WTC11 (cell line): ENCODE measurements around the gene ACSL1. TPM values are rescaled to one million over a fixed set of nuclear protein-coding genes. Genes with fewer than 3 reads are reported as not detected.

Experiments used
- ATAC-seq: fragments of 200-7000 bp; cut with Tn5 transposase; 2 replicates; pipeline ENCODE4 v1.10.0; 2021; ENCODE audit warnings: mild to moderate bottlenecking, moderate library complexity
- CTCF ChIA-PET: fragments of 300-600 bp; sonication (Branson Sonifier 250); formaldehyde crosslinking; loops from one replicate; lab custom pipeline; 2021; ENCODE audit warnings: antibody characterized with exemption; lab: Charles Lee
- POLR2A ChIA-PET: fragments of 350-600 bp; sonication (Branson Sonifier 250); formaldehyde crosslinking; loops from one replicate; lab custom pipeline; 2021; ENCODE audit warnings: antibody characterized with exemption; lab: Charles Lee
- DNase-seq: peaks from one replicate; pipeline ENCODE4 v3.0.0; 2021; ENCODE audit warnings: low spot score
- H3K27ac Mint-ChIP-seq: 2 replicates; pipeline ENCODE4 v1.8.0; 2021; ENCODE audit warnings: mixed read lengths
- H3K27me3 Mint-ChIP-seq: 2 replicates; pipeline ENCODE4 v1.8.0; 2021; ENCODE audit warnings: low read depth, mild to moderate bottlenecking, moderate library complexity, mixed read lengths
- H3K36me3 Mint-ChIP-seq: 2 replicates; pipeline ENCODE4 v1.8.0; 2021; ENCODE audit warnings: mixed read lengths
- H3K4me1 Mint-ChIP-seq: 2 replicates; pipeline ENCODE4 v1.8.0; 2022; ENCODE audit warnings: mixed read lengths
- H3K4me3 Mint-ChIP-seq: 2 replicates; pipeline ENCODE4 v1.8.0; 2021; ENCODE audit warnings: mild to moderate bottlenecking, moderate library complexity, mixed read lengths
- H3K9me3 Mint-ChIP-seq: 2 replicates; pipeline ENCODE4 v1.8.0; 2021; ENCODE audit warnings: mixed read lengths
- AR ChIP-seq: fragments of 250-450 bp; sonication (Bioruptor Pico); IDR thresholded peaks from 2 replicates; pipeline ENCODE4 v1.9.0; 2021; ENCODE audit warnings: mild to moderate bottlenecking
- ATF2 ChIP-seq: sonication (generic); formaldehyde crosslinking; IDR thresholded peaks from 2 replicates; pipeline ENCODE4 v1.8.1; 2022; ENCODE audit warnings: low read depth, missing genetic modification reagents, borderline replicate concordance
- ERG ChIP-seq: fragments of 250-450 bp; sonication (Bioruptor Pico); IDR thresholded peaks from 2 replicates; pipeline ENCODE4 v1.8.0; 2021; ENCODE audit warnings: mild to moderate bottlenecking
- ESRRA ChIP-seq: sonication (generic); formaldehyde crosslinking; IDR thresholded peaks from 2 replicates; pipeline ENCODE4 v1.8.1; 2022; ENCODE audit warnings: mild to moderate bottlenecking, missing genetic modification reagents, borderline replicate concordance
- ETV6 ChIP-seq: sonication (generic); formaldehyde crosslinking; IDR thresholded peaks from 2 replicates; pipeline ENCODE4 v1.8.1; 2022; ENCODE audit warnings: mild to moderate bottlenecking, missing genetic modification reagents
- HMGA2 ChIP-seq: fragments of 250-450 bp; sonication (Bioruptor Pico); IDR thresholded peaks from 2 replicates; pipeline ENCODE4 v1.4.0; 2021; ENCODE audit warnings: mild to moderate bottlenecking, moderate library complexity
- IRF2 ChIP-seq: sonication (generic); formaldehyde crosslinking; IDR thresholded peaks from 2 replicates; pipeline ENCODE4 v1.8.0; 2022; ENCODE audit warnings: low read depth, missing genetic modification reagents, borderline replicate concordance
- MAX ChIP-seq: sonication (generic); formaldehyde crosslinking; IDR thresholded peaks from 2 replicates; pipeline ENCODE4 v1.8.0; 2022; ENCODE audit warnings: mild to moderate bottlenecking, missing genetic modification reagents
- MXD4 ChIP-seq: fragments of 250-450 bp; sonication (Bioruptor Pico); IDR thresholded peaks from 2 replicates; pipeline ENCODE4 v1.8.0; 2021; ENCODE audit warnings: mild to moderate bottlenecking, moderate library complexity, borderline replicate concordance
- MYBL2 ChIP-seq: sonication (generic); formaldehyde crosslinking; IDR thresholded peaks from 2 replicates; pipeline ENCODE4 v1.8.1; 2023; ENCODE audit warnings: mild to moderate bottlenecking, moderate library complexity, missing genetic modification reagents
- NFE2L1 ChIP-seq: sonication (generic); formaldehyde crosslinking; IDR thresholded peaks from 2 replicates; pipeline ENCODE4 v1.8.1; 2023; ENCODE audit warnings: missing genetic modification reagents
- NR2C2 ChIP-seq: sonication (generic); formaldehyde crosslinking; IDR thresholded peaks from 2 replicates; pipeline ENCODE4 v1.8.0; 2022; ENCODE audit warnings: mild to moderate bottlenecking, missing genetic modification reagents
- PREB ChIP-seq: sonication (generic); formaldehyde crosslinking; IDR thresholded peaks from 2 replicates; pipeline ENCODE4 v1.8.1; 2022; ENCODE audit warnings: mild to moderate bottlenecking, missing genetic modification reagents, moderate library complexity, borderline replicate concordance
- SMAD4 ChIP-seq: sonication (generic); formaldehyde crosslinking; IDR thresholded peaks from 2 replicates; pipeline ENCODE4 v1.8.0; 2022; ENCODE audit warnings: mild to moderate bottlenecking, missing genetic modification reagents
- SOX15 ChIP-seq: fragments of 250-450 bp; sonication (Bioruptor Pico); IDR thresholded peaks from 2 replicates; pipeline ENCODE4 v1.9.0; 2021; ENCODE audit warnings: mild to moderate bottlenecking
- TEAD1 ChIP-seq: sonication (generic); formaldehyde crosslinking; IDR thresholded peaks from 2 replicates; pipeline ENCODE4 v1.8.0; 2022; ENCODE audit warnings: mild to moderate bottlenecking, missing genetic modification reagents
- TP53 ChIP-seq: sonication (generic); formaldehyde crosslinking; IDR thresholded peaks from 2 replicates; pipeline ENCODE4 v1.8.1; 2023; ENCODE audit warnings: mild to moderate bottlenecking, missing genetic modification reagents
- ZMAT4 ChIP-seq: fragments of 250-450 bp; sonication (Bioruptor Pico); IDR thresholded peaks from 2 replicates; pipeline ENCODE4 v1.9.0; 2021; ENCODE audit warnings: mild to moderate bottlenecking
- ZNF121 ChIP-seq: sonication (generic); formaldehyde crosslinking; IDR thresholded peaks from 2 replicates; pipeline ENCODE4 v1.8.0; 2023; ENCODE audit warnings: missing genetic modification reagents
- ZNF317 ChIP-seq: sonication (generic); formaldehyde crosslinking; IDR thresholded peaks from 2 replicates; pipeline ENCODE4 v1.8.1; 2023; ENCODE audit warnings: low read depth, mild to moderate bottlenecking, moderate library complexity, missing genetic modification reagents, borderline replicate concordance
- ZNF425 ChIP-seq: fragments of 250-450 bp; sonication (Bioruptor Pico); conservative IDR thresholded peaks from 2 replicates; pipeline ENCODE4 v1.9.0; 2021; ENCODE audit warnings: mild to moderate bottlenecking
- ZNF512 ChIP-seq: sonication (generic); formaldehyde crosslinking; IDR thresholded peaks from 2 replicates; pipeline ENCODE4 v1.8.1; 2022; ENCODE audit warnings: missing genetic modification reagents, borderline replicate concordance
- total RNA-seq: library from RNA; stranded (reverse); gene quantifications from 3 replicates; pipeline ENCODE4 v1.2.3, GENCODE V29; 2021

ACSL1 gene
- total RNA-seq, 1 experiment from 2014 or later = 6.6 TPM

- H3K4me3 Mint-ChIP-seq = no peak overlapping the region
- no peak overlapping the region for H3K27ac Mint-ChIP-seq
- ATAC-seq = no peak
- no peak for DNase-seq
- peaks cover 7% of the 10 kb centered on the region for H3K4me1 Mint-ChIP-seq
- no peaks in the 10 kb centered on the region for H3K36me3 Mint-ChIP-seq
- TF ChIP-seq ZNF317 (CRISPR knock-in tag) (no peak), MYBL2 (CRISPR knock-in tag) (no peak), ZNF512 (CRISPR knock-in tag) (no peak), IRF2 (CRISPR knock-in tag) (no peak), MXD4 (CRISPR knock-in tag) (no peak), SOX15 (CRISPR knock-in tag) (no peak), SMAD4 (CRISPR knock-in tag) (no peak), TEAD1 (CRISPR knock-in tag) (no peak), PREB (CRISPR knock-in tag) (no peak), ZNF425 (no peak), ZNF121 (CRISPR knock-in tag) (no peak), ESRRA (CRISPR knock-in tag) (no peak), TP53 (no peak), HMGA2 (CRISPR knock-in tag) (no peak), AR (CRISPR knock-in tag) (no peak), NFE2L1 (CRISPR knock-in tag) (no peak), NR2C2 (CRISPR knock-in tag) (no peak), ERG (CRISPR knock-in tag) (no peak)
- peaks cover 48% of the 10 kb centered on the region for H3K27me3 Mint-ChIP-seq
- no peaks in the 10 kb centered on the region for H3K9me3 Mint-ChIP-seq
- CTCF ChIA-PET = no interaction called here
- POLR2A ChIA-PET = no interaction called here
Measured at GRCh38 chr4:184823014-184823413, 2.8 kb downstream of the ACSL1 start.

- Mint-ChIP-seq H3K27ac (no peak overlapping the region), H3K4me1 (peaks cover 7% of the 10 kb centered on the region), H3K27me3 (peaks cover 42% of the 10 kb centered on the region), H3K4me3 (no peak overlapping the region), H3K9me3 (no peaks in the 10 kb centered on the region), H3K36me3 (no peaks in the 10 kb centered on the region)
- no peak for DNase-seq
- no peak for ATAC-seq
- ChIA-PET POLR2A (no interaction called here), CTCF (no interaction called here)
- TF ChIP-seq MAX (CRISPR knock-in tag) (no peak), PREB (CRISPR knock-in tag) (no peak), ZMAT4 (no peak), ATF2 (CRISPR knock-in tag) (no peak), ETV6 (CRISPR knock-in tag) (no peak), MYBL2 (CRISPR knock-in tag) (no peak)
Measured at GRCh38 chr4:184822356-184822755, 3.4 kb downstream of the ACSL1 start.
